H1 (cell line): Measurements from ENCODE around the gene ACTG2. TPM values are rescaled to one million over a fixed set of nuclear protein-coding genes. Genes with fewer than 3 reads are reported as not detected.

Experiments used
- CTCF ChIA-PET: fragments of 300-600 bp; sonication (Branson Sonifier 250); formaldehyde crosslinking; loops from one replicate; lab custom pipeline; 2021; ENCODE audit not compliant: partially characterized antibody; lab: Charles Lee
- POLR2A ChIA-PET: fragments of 300-600 bp; sonication (Branson Sonifier 250); formaldehyde crosslinking; loops from one replicate; lab custom pipeline; 2021; ENCODE audit warnings: inconsistent platforms; ENCODE audit not compliant: partially characterized antibody; lab: Charles Lee
- DNase-seq, 2 experiments: peaks; one replicate each; pipeline versions ENCODE4 v3.0.0 to v3.0.0-alpha.2; 2010 to 2022; ENCODE audit warnings: low spot score in 2 of 2, low read depth in 1 of 2, mixed read lengths in 1 of 2
- FAIRE-seq: peaks from 2 replicates; lab custom pipeline; 2011; peaks lifted over from hg19 to GRCh38; lab: Jason Lieb, UNC
- H2AFZ ChIP-seq: 2 replicates; pipeline ENCODE4 v1.8.1; 2012; ENCODE audit warnings: low read length, inconsistent platforms
- H2AK5ac ChIP-seq: 2 replicates; pipeline ENCODE4 v1.6.1; 2013; ENCODE audit warnings: low read depth, low read length
- H2BK120ac ChIP-seq: replicated peaks from 2 replicates; pipeline ENCODE3; 2013; ENCODE audit warnings: low read depth, low read length, inconsistent platforms
- H2BK12ac ChIP-seq: 2 replicates; pipeline ENCODE4 v1.6.1; 2013; ENCODE audit warnings: low read depth, low read length
- H2BK15ac ChIP-seq: 2 replicates; pipeline ENCODE4 v1.6.1; 2013; ENCODE audit warnings: low read length
- H2BK20ac ChIP-seq: 2 replicates; pipeline ENCODE4 v1.6.1; 2013; ENCODE audit warnings: low read length
- H2BK5ac ChIP-seq: 2 replicates; pipeline ENCODE4 v1.6.1; 2013; ENCODE audit warnings: low read depth, low read length
- H3K14ac ChIP-seq: 2 replicates; pipeline ENCODE4 v1.6.1; 2013; ENCODE audit warnings: inconsistent platforms; ENCODE audit not compliant: insufficient read length
- H3K18ac ChIP-seq: 2 replicates; pipeline ENCODE4 v1.6.1; 2013; ENCODE audit warnings: low read length; ENCODE audit errors: extremely low read depth
- H3K23ac ChIP-seq: 2 replicates; pipeline ENCODE4 v1.6.1; 2013; ENCODE audit warnings: inconsistent platforms; ENCODE audit not compliant: insufficient read length
- H3K23me2 ChIP-seq: 2 replicates; pipeline ENCODE4 v1.6.1; 2013; ENCODE audit warnings: low read depth, low read length
- H3K27ac ChIP-seq: 2 replicates; pipeline ENCODE4 v1.6.1; 2011; ENCODE audit warnings: low read depth, low read length, inconsistent platforms
- H3K27me3 ChIP-seq, 4 experiments: replicated peaks in 1 of 4; 1 replicate in 1 of 4; 2 replicates in 3 of 4; pipeline versions ENCODE4 v1.6.1 to v1.8.1; 2011 to 2013; ENCODE audit warnings: low read length in 3 of 4, mild to moderate bottlenecking in 3 of 4, inconsistent platforms in 2 of 4, mixed read lengths in 2 of 4, moderate library complexity in 1 of 4; ENCODE audit not compliant: control insufficient read depth in 3 of 4, insufficient read depth in 3 of 4; ENCODE audit errors: extremely low read depth in 1 of 4
- H3K36me3 ChIP-seq, 4 experiments: 2 replicates each; pipeline versions ENCODE4 v1.6.1 to v1.8.1; 2011 to 2013; ENCODE audit warnings: mild to moderate bottlenecking in 4 of 4, low read length in 3 of 4, moderate library complexity in 2 of 4, control low read depth in 1 of 4, inconsistent platforms in 1 of 4; ENCODE audit not compliant: insufficient read depth in 4 of 4, control insufficient read depth in 2 of 4
- H3K4ac ChIP-seq: replicated peaks from 2 replicates; pipeline ENCODE3; 2013; ENCODE audit warnings: low read length, low read depth, mixed read lengths, inconsistent platforms; ENCODE audit not compliant: insufficient read length
- H3K4me1 ChIP-seq, 4 experiments: replicated peaks in 1 of 4; 1 replicate in 1 of 4; 2 replicates in 3 of 4; pipeline versions ENCODE4 v1.6.1 to v1.8.1; 2011 to 2013; ENCODE audit warnings: low read length in 3 of 4, inconsistent platforms in 2 of 4, mixed read lengths in 1 of 4; ENCODE audit not compliant: insufficient read depth in 4 of 4, control insufficient read depth in 3 of 4
- H3K4me2 ChIP-seq, 2 experiments: 2 replicates each; pipeline versions ENCODE4 v1.6.1 to v1.8.1; 2011 to 2013; ENCODE audit warnings: low read depth in 2 of 2, low read length in 2 of 2, control low read depth in 1 of 2, inconsistent platforms in 1 of 2, mild to moderate bottlenecking in 1 of 2; ENCODE audit not compliant: insufficient read depth in 1 of 2
- H3K4me3 ChIP-seq, 4 experiments: fragments of 200-600, 300-600 bp in 1 of 4; sonication (generic), shearing (Covaris generic), sonication (Bioruptor Twin) in 1 of 4; 2 replicates each; pipeline versions ENCODE4 v1.5.1 to v1.8.1; 2011 to 2016; ENCODE audit warnings: low read length in 4 of 4, low read depth in 3 of 4, control low read depth in 2 of 4, inconsistent platforms in 2 of 4, mild to moderate bottlenecking in 2 of 4, mixed read lengths in 1 of 4, moderate library complexity in 1 of 4; ENCODE audit not compliant: insufficient read depth in 2 of 4; ENCODE audit errors: extremely low read depth in 1 of 4
- H3K56ac ChIP-seq: replicated peaks from 2 replicates; pipeline ENCODE3; 2013; ENCODE audit warnings: low read depth, mild to moderate bottlenecking, mixed read lengths, low read length, inconsistent platforms; ENCODE audit not compliant: insufficient read length
- H3K79me1 ChIP-seq: 2 replicates; pipeline ENCODE4 v1.6.1; 2013; ENCODE audit warnings: low read depth, low read length, control low read depth
- H3K79me2 ChIP-seq, 2 experiments: 2 replicates each; pipeline versions ENCODE4 v1.6.1 to v1.8.1; 2012 to 2013; ENCODE audit warnings: low read length in 2 of 2, mild to moderate bottlenecking in 2 of 2, inconsistent platforms in 1 of 2; ENCODE audit not compliant: insufficient read depth in 2 of 2, control insufficient read depth in 1 of 2
- H3K9ac ChIP-seq, 4 experiments: replicated peaks in 1 of 4; 1 replicate in 1 of 4; 2 replicates in 3 of 4; pipeline versions ENCODE4 v1.6.1 to v1.8.1; 2011 to 2013; ENCODE audit warnings: low read depth in 3 of 4, low read length in 3 of 4, control low read depth in 2 of 4, mild to moderate bottlenecking in 2 of 4, moderate library complexity in 2 of 4, inconsistent platforms in 1 of 4; ENCODE audit errors: extremely low read depth in 1 of 4
- H3K9me3 ChIP-seq, 2 experiments: 2 replicates each; pipeline versions ENCODE4 v1.6.1 to v1.8.1; 2012 to 2013; ENCODE audit warnings: mild to moderate bottlenecking in 2 of 2, moderate library complexity in 2 of 2, control low read depth in 1 of 2, inconsistent platforms in 1 of 2, low read depth in 1 of 2, low read length in 1 of 2, mixed read lengths in 1 of 2; ENCODE audit not compliant: insufficient read depth in 2 of 2
- H4K20me1 ChIP-seq, 2 experiments: replicated peaks in 1 of 2; 2 replicates each; pipeline versions ENCODE3 to v1.8.1; 2011 to 2013; ENCODE audit warnings: inconsistent platforms in 2 of 2, low read length in 2 of 2, mild to moderate bottlenecking in 1 of 2; ENCODE audit not compliant: insufficient read depth in 2 of 2, control insufficient read depth in 1 of 2
- H4K5ac ChIP-seq: 2 replicates; pipeline ENCODE4 v1.6.1; 2013; ENCODE audit warnings: low read length, low read depth, mixed read lengths, inconsistent platforms; ENCODE audit not compliant: insufficient read length
- H4K8ac ChIP-seq: 2 replicates; pipeline ENCODE4 v1.8.0; 2013; ENCODE audit warnings: mild to moderate bottlenecking, moderate library complexity, low read length, inconsistent platforms; ENCODE audit not compliant: insufficient read depth; ENCODE audit errors: extremely low read depth
- H4K91ac ChIP-seq: replicated peaks from 2 replicates; pipeline ENCODE3; 2013; ENCODE audit warnings: low read length, mixed read lengths, inconsistent platforms; ENCODE audit not compliant: insufficient read length
- GABPA ChIP-seq: IDR thresholded peaks from 2 replicates; pipeline ENCODE4 v1.6.1; 2011; ENCODE audit warnings: mild to moderate bottlenecking, low read length, moderate library complexity, borderline replicate concordance; ENCODE audit not compliant: insufficient read depth
- RFX5 ChIP-seq: IDR thresholded peaks from 2 replicates; pipeline ENCODE4 v1.6.1; 2011; ENCODE audit warnings: low read depth, low read length, improper control_type of control experiment, borderline replicate concordance
- SIN3A ChIP-seq, 2 experiments: IDR thresholded peaks in 1 of 2; conservative IDR thresholded peaks in 1 of 2; 2 replicates each; pipeline ENCODE4 v1.6.1; 2011 to 2012; ENCODE audit warnings: low read length in 2 of 2, improper control_type of control experiment in 1 of 2, low read depth in 1 of 2, mild to moderate bottlenecking in 1 of 2
- SRF ChIP-seq: IDR thresholded peaks from 2 replicates; pipeline ENCODE4 v1.6.1; 2011; ENCODE audit warnings: mild to moderate bottlenecking, low read depth, low read length, moderate library complexity
- WGBS, 2 experiments: shearing (Covaris generic) in 1 of 2; methylation state at CpG; one replicate each; pipeline versions ENCODE4 v1.1.6 to v1.1.7; 2013 to 2015; ENCODE audit warnings: low lambda C conversion rate in 2 of 2, mixed read lengths in 2 of 2, inconsistent platforms in 1 of 2, low coverage in 1 of 2, missing lambda C conversion rate in 1 of 2; ENCODE audit not compliant: insufficient replicate concordance in 2 of 2, insufficient coverage in 1 of 2, insufficient read length in 1 of 2; ENCODE audit errors: extremely low coverage in 1 of 2, missing lambda C conversion rate in 1 of 2; 5-methylcytosine and 5-hydroxymethylcytosine counted together
- polyA plus RNA-seq, 7 experiments: library from polyadenylated mRNA; depleted of rRNA in 3 of 7; stranded (reverse) in 5 of 7; unstranded in 2 of 7; fragments of >200 nt in 5 of 7; fragments of 200-250 nt in 2 of 7; gene quantifications; 1 replicate in 5 of 7; 2 replicates in 1 of 7; 4 replicates in 1 of 7; pipeline versions ENCODE4 v1.2.1 to v1.2.3, GENCODE V29; 2011 to 2013; ENCODE audit warnings: missing spikeins in 2 of 7, mixed read lengths in 2 of 7
- total RNA-seq: library from RNA; stranded (reverse); fragmentation: NEBNext Ultra II Directional; extraction: Animal tissue kit (Norgen Biotek cat#: 25700); gene quantifications from 2 replicates; pipeline ENCODE4 v1.2.1, GENCODE V29; 2021
- TF ChIP-seq, protein P1 (sequence below), 3 experiments: IDR thresholded peaks; 1 replicate in 2 of 3; 2 replicates in 1 of 3; pipeline versions ENCODE4 v1.5.1 to v1.6.1; 2011; ENCODE audit warnings: low read length in 3 of 3, mild to moderate bottlenecking in 3 of 3, inconsistent platforms in 2 of 3, low read depth in 1 of 3, moderate library complexity in 1 of 3; ENCODE audit not compliant: insufficient read depth in 1 of 3; ENCODE audit errors: control extremely low read depth in 1 of 3

ACTG2 gene
- total and polyA plus RNA-seq, 2 of the 8 experiments (the other 6 are each of a cell fraction or from before 2014, with no cell fraction given), result 6.2 to 13.7 TPM

DNA sequence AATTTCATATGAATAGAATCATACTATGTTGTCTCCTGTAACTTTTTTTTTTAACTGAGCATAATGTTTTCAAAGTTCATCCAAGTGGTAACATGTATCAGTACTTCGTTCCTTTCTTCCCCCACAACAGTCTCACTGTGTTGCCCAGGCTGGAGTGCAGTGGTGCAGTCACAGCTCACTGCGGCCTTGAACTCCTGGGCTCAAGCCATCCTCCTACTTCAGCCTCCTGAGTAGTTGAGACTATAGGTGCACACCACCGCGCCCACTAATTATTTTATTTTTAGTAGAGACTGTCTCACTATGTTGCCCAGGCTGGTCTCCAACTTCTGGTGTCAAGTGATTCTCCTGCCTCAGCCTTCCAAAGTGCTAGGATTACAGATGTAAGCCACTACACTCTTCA is 68.5 kb downstream of the ACTG2 start:
- POLR2A ChIA-PET, result interaction anchor here (0.8 kb wide), 1 partner anchor 26 kb away, joined by 3 read pairs; no protein-coding TSS in a partner anchor
- H3K9me3 ChIP-seq, result peaks cover 0 to 3% of the 10 kb centered on the region in 2 experiments; a peak in 1 of 4 replicates
- H2BK120ac ChIP-seq, result no peak overlapping the region
- no peak overlapping the region for H3K23ac ChIP-seq
- no peak overlapping the region for H2BK15ac ChIP-seq
- no peak for DNase-seq
- H3K79me2 ChIP-seq, result no peaks in the 10 kb centered on the region
- H3K27me3 ChIP-seq, result no peaks in the 10 kb centered on the region
- H2BK5ac ChIP-seq, result no peak overlapping the region
- FAIRE-seq, result no peak
- no peak overlapping the region for H3K4me3 ChIP-seq
- no peak overlapping the region for H3K14ac ChIP-seq
- H4K91ac ChIP-seq, result no peak overlapping the region
- H3K36me3 ChIP-seq, result peaks cover 6 to 23% (median 14%) of the 10 kb centered on the region in 4 experiments
- H3K18ac ChIP-seq, result no peak overlapping the region
- no peaks in the 10 kb centered on the region for H3K4me1 ChIP-seq
- 100% methylated on average over 4 of the region's 4 CpGs; no CpG with 5 or more reads in 1 of the 2 experiments for WGBS, 2 experiments
- H2BK20ac ChIP-seq, result no peak overlapping the region
- no peak overlapping the region for H3K56ac ChIP-seq
- H3K4me2 ChIP-seq, result no peak overlapping the region
- peaks cover 0 to 4% of the 10 kb centered on the region in 2 experiments for H4K20me1 ChIP-seq
- H2BK12ac ChIP-seq, result no peak overlapping the region
- H3K27ac ChIP-seq, result no peak overlapping the region
- no peak overlapping the region for H4K8ac ChIP-seq
- H3K23me2 ChIP-seq, result no peaks in the 10 kb centered on the region
- H3K9ac ChIP-seq, result no peak overlapping the region
- H2AFZ ChIP-seq, result no peak overlapping the region
- H2AK5ac ChIP-seq, result no peak overlapping the region
- CTCF ChIA-PET, result interaction anchor here (0.6 to 2.6 kb wide), 6 partner anchors 17 to 175 kb away, joined by 3 to 9 read pairs (median 3); no protein-coding TSS in a partner anchor
- H4K5ac ChIP-seq, result no peak overlapping the region
- H3K79me1 ChIP-seq, result no peaks in the 10 kb centered on the region
- no peak overlapping the region for H3K4ac ChIP-seq
- no peak for TF ChIP-seq GABPA
- TF ChIP-seq SRF, result no peak
- no peak for TF ChIP-seq RFX5
- no peak for TF ChIP-seq SIN3A (conservative IDR thresholded peaks at IDR 0.05 in 1 of 2, IDR thresholded peaks at IDR 0.05 in 1 of 2; ENCODE audit: low read depth in 1 of 2, low read length in 2 of 2)
- TF ChIP-seq, protein P1, sequence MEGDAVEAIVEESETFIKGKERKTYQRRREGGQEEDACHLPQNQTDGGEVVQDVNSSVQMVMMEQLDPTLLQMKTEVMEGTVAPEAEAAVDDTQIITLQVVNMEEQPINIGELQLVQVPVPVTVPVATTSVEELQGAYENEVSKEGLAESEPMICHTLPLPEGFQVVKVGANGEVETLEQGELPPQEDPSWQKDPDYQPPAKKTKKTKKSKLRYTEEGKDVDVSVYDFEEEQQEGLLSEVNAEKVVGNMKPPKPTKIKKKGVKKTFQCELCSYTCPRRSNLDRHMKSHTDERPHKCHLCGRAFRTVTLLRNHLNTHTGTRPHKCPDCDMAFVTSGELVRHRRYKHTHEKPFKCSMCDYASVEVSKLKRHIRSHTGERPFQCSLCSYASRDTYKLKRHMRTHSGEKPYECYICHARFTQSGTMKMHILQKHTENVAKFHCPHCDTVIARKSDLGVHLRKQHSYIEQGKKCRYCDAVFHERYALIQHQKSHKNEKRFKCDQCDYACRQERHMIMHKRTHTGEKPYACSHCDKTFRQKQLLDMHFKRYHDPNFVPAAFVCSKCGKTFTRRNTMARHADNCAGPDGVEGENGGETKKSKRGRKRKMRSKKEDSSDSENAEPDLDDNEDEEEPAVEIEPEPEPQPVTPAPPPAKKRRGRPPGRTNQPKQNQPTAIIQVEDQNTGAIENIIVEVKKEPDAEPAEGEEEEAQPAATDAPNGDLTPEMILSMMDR (IDR thresholded peaks at IDR 0.05; ENCODE audit: control extremely low read depth in 1 of 3, insufficient read depth in 1 of 3, low read depth in 1 of 3, low read length in 3 of 3), result no peak
